SK-N-SH treated with all-trans-retinoic acid at 6 μM for 48 hours (cell line): ENCODE data around the gene CDK6.
A peak's percentile ranks its signal among the peaks of the same experiment; 100 is the strongest.
"Not testable (repeated sequence)": the region's sequence is repeated elsewhere in the genome, so short reads cannot be mapped to it uniquely, and the experiment has no call there.

Experiments
- ATAC-seq: fragments of 200-7000 bp; cut with Tn5 transposase; 3 replicates; pipeline ENCODE4 v1.9.1; 2020; ENCODE audit warnings: mild to moderate bottlenecking, moderate library complexity
- ARNTL ChIP-seq: fragments of 450-650 bp; formaldehyde crosslinking; IDR thresholded peaks from 2 replicates; pipeline ENCODE4 v1.5.0; 2020; ENCODE audit warnings: low read depth, mild to moderate bottlenecking, moderate library complexity, borderline replicate concordance
- BACH2 ChIP-seq: fragments of 250-450 bp; sonication (Bioruptor Pico); IDR thresholded peaks from 2 replicates; pipeline ENCODE4 v1.9.0; 2021; ENCODE audit warnings: mild to moderate bottlenecking, borderline replicate concordance
- CSDC2 ChIP-seq: fragments of 250-450 bp; sonication (Bioruptor Pico); IDR thresholded peaks from 2 replicates; pipeline ENCODE4 v1.5.0; 2020; ENCODE audit warnings: mild to moderate bottlenecking, moderate library complexity
- CSRNP3 ChIP-seq: fragments of 250-450 bp; sonication (Bioruptor Pico); IDR thresholded peaks from 2 replicates; pipeline ENCODE4 v1.5.1; 2021; ENCODE audit warnings: mild to moderate bottlenecking, moderate library complexity
- ISL1 ChIP-seq: fragments of 250-450 bp; sonication (Bioruptor Pico); IDR thresholded peaks from 2 replicates; pipeline ENCODE4 v2.1.2; 2022; ENCODE audit warnings: mild to moderate bottlenecking, moderate library complexity
- OSR1 ChIP-seq: fragments of 250-450 bp; sonication (Bioruptor Pico); IDR thresholded peaks from 2 replicates; pipeline ENCODE4 v1.8.0; 2022; ENCODE audit warnings: moderate library complexity, mild to moderate bottlenecking, inconsistent platforms
- PATZ1 ChIP-seq: fragments of 250-450 bp; sonication (Bioruptor Pico); IDR thresholded peaks from 2 replicates; pipeline ENCODE4 v1.8.0; 2020; ENCODE audit warnings: mild to moderate bottlenecking, moderate library complexity, borderline replicate concordance
- POU6F1 ChIP-seq: fragments of 250-450 bp; sonication (Bioruptor Pico); IDR thresholded peaks from 2 replicates; pipeline ENCODE4 v1.8.0; 2021; ENCODE audit warnings: low read depth, mild to moderate bottlenecking, moderate library complexity, borderline replicate concordance
- PPARA ChIP-seq: fragments of 250-450 bp; sonication (Bioruptor Pico); IDR thresholded peaks from 2 replicates; pipeline ENCODE4 v1.5.0; 2020; ENCODE audit warnings: mild to moderate bottlenecking, borderline replicate concordance
- TCF4 ChIP-seq: fragments of 250-450 bp; sonication (Bioruptor Pico); IDR thresholded peaks from 2 replicates; pipeline ENCODE4 v1.8.0; 2021; ENCODE audit warnings: mild to moderate bottlenecking, moderate library complexity, borderline replicate concordance
- TOX ChIP-seq: fragments of 250-450 bp; sonication (Bioruptor Pico); IDR thresholded peaks from 2 replicates; pipeline ENCODE4 v1.8.0; 2021; ENCODE audit warnings: mild to moderate bottlenecking, moderate library complexity, borderline replicate concordance
- TSHZ2 ChIP-seq: fragments of 250-450 bp; sonication (Bioruptor Pico); IDR thresholded peaks from 2 replicates; pipeline ENCODE4 v1.5.0; 2020; ENCODE audit warnings: mild to moderate bottlenecking, moderate library complexity
- ZFP3 ChIP-seq: fragments of 250-450 bp; sonication (Bioruptor Pico); IDR thresholded peaks from 2 replicates; pipeline ENCODE4 v1.5.0; 2020; ENCODE audit warnings: mild to moderate bottlenecking, moderate library complexity
- ZFP30 ChIP-seq: fragments of 450-650 bp; formaldehyde crosslinking; IDR thresholded peaks from 2 replicates; pipeline ENCODE4 v1.5.0; 2022; ENCODE audit warnings: mild to moderate bottlenecking, moderate library complexity
- ZNF565 ChIP-seq: fragments of 450-650 bp; formaldehyde crosslinking; conservative IDR thresholded peaks from 2 replicates; pipeline ENCODE4 v1.5.0; 2020; ENCODE audit warnings: low read depth, mild to moderate bottlenecking, moderate library complexity
- ZNF70 ChIP-seq: fragments of 450-650 bp; formaldehyde crosslinking; IDR thresholded peaks from 2 replicates; pipeline ENCODE4 v1.5.0; 2020; ENCODE audit warnings: mild to moderate bottlenecking, moderate library complexity
- ZNF8 ChIP-seq: fragments of 450-650 bp; formaldehyde crosslinking; IDR thresholded peaks from 2 replicates; pipeline ENCODE4 v1.5.0; 2020; ENCODE audit warnings: mild to moderate bottlenecking, moderate library complexity

The CDK6 gene

GRCh38 chr7:92872701-92873100 is 36.3 kb upstream of the CDK6 start:
- TF ChIP-seq TCF4 (CRISPR knock-in tag) (no peak), CSRNP3 (CRISPR knock-in tag) (no peak), CSDC2 (CRISPR knock-in tag) (no peak), ZNF565 (CRISPR knock-in tag) (no peak), ZNF70 (CRISPR knock-in tag) (no peak), PATZ1 (CRISPR knock-in tag) (0 out of 2 replicates have a peak, but pooled peaks have one; percentile 30), ISL1 (CRISPR knock-in tag) (peak; percentile 17; the same call in 1 of the 2 replicates), ARNTL (CRISPR knock-in tag) (no peak), ZNF8 (CRISPR knock-in tag) (no peak), BACH2 (CRISPR knock-in tag) (no peak), TSHZ2 (no peak)
- peak; percentile 56 for ATAC-seq

GRCh38 chr7:92868683-92869293 is 32.4 kb upstream of the CDK6 start:
- ATAC-seq, result no peak
- TF ChIP-seq BACH2 (CRISPR knock-in tag) (no peak), ZFP3 (CRISPR knock-in tag) (no peak), POU6F1 (CRISPR knock-in tag) (no peak), PATZ1 (CRISPR knock-in tag) (no peak), CSDC2 (CRISPR knock-in tag) (no peak)

GRCh38 chr7:92864169-92864568 is 27.8 kb upstream of the CDK6 start:
- ATAC-seq, result not testable (repeated sequence)

GRCh38 chr7:92856436-92856835 is 20.1 kb upstream of the CDK6 start:
- TF ChIP-seq PATZ1 (CRISPR knock-in tag) (no peak), OSR1 (CRISPR knock-in tag) (no peak), TCF4 (CRISPR knock-in tag) (no peak), PPARA (CRISPR knock-in tag) (no peak), TOX (CRISPR knock-in tag) (no peak), ZNF8 (CRISPR knock-in tag) (no peak), ZFP30 (no peak)
- no peak for ATAC-seq
